GM11168 (cell line): ENCODE results near the gene YBX1.
"Not testable (repeated sequence)": the region's sequence is repeated elsewhere in the genome, so short reads cannot be mapped to it uniquely, and the experiment has no call there.

Source experiments
- in situ Hi-C: fragments of 300-500 bp; cut with MboI; formaldehyde crosslinking; loops from one replicate; pipeline ENCODE4 v1.12.0; 2022; ENCODE audit warnings: low sequenced_read_pairs; ENCODE audit not compliant: unreplicated experiment

The YBX1 gene

GRCh38 chr1:42686418-42686817, 4.2 kb downstream of the YBX1 start:
- in situ Hi-C loops, result no loop called here

- in situ Hi-C loops, result no loop called here
These were observed 7.7 kb downstream of the YBX1 start for GRCh38 chr1:42689912-42690311.

GRCh38 chr1:42690477-42691156, 8.4 kb downstream of the YBX1 start:
- in situ Hi-C loops, result no loop called here

GRCh38 chr1:42691157-42691498, 8.9 kb downstream of the YBX1 start:
- in situ Hi-C loops, result no loop called here

GRCh38 chr1:42692461-42692860, 10.2 kb downstream of the YBX1 start:
- in situ Hi-C loops, result no loop called here

GRCh38 chr1:42692911-42693310, 10.7 kb downstream of the YBX1 start:
- in situ Hi-C loops, result no loop called here

GRCh38 chr1:42698081-42698813, 16.0 kb downstream of the YBX1 start:
- in situ Hi-C loops, result no loop called here

GRCh38 chr1:42700006-42700405, 17.8 kb downstream of the YBX1 start:
- in situ Hi-C loops, result no loop called here

- in situ Hi-C loops, result no loop called here
These were observed 21.8 kb downstream of the YBX1 start for GRCh38 chr1:42703888-42704464.

GRCh38 chr1:42712808-42713207, 30.6 kb downstream of the YBX1 start:
- in situ Hi-C loops, result not testable (repeated sequence)

- in situ Hi-C loops, result no loop called here
These were observed 31.1 kb downstream of the YBX1 start for GRCh38 chr1:42713293-42713692.

- in situ Hi-C loops, result not testable (repeated sequence)
These were observed 32.2 kb downstream of the YBX1 start for GRCh38 chr1:42714441-42714840.

GRCh38 chr1:42720868-42721267, 38.6 kb downstream of the YBX1 start:
- in situ Hi-C loops, result no loop called here

- in situ Hi-C loops, result no loop called here
These were observed 39.7 kb downstream of the YBX1 start for GRCh38 chr1:42721926-42722325.

GRCh38 chr1:42722403-42722802, 40.2 kb downstream of the YBX1 start:
- in situ Hi-C loops, result not testable (repeated sequence)

GRCh38 chr1:42723511-42723910, 41.3 kb downstream of the YBX1 start:
- in situ Hi-C loops, result no loop called here

GRCh38 chr1:42725820-42726219, 43.6 kb downstream of the YBX1 start:
- in situ Hi-C loops, result not testable (repeated sequence)

GRCh38 chr1:42730002-42730401, 47.8 kb downstream of the YBX1 start:
- in situ Hi-C loops, result no loop called here

- in situ Hi-C loops, result no loop called here
These were observed 48.8 kb downstream of the YBX1 start for GRCh38 chr1:42730988-42731387.

- in situ Hi-C loops, result no loop called here
These were observed 49.4 kb downstream of the YBX1 start for GRCh38 chr1:42731585-42731984.

- in situ Hi-C loops, result no loop called here
These were observed 50.0 kb downstream of the YBX1 start for GRCh38 chr1:42732126-42732680.
